Measurements from ENCODE around the gene RDH5.

Gene RDH5, protein sequence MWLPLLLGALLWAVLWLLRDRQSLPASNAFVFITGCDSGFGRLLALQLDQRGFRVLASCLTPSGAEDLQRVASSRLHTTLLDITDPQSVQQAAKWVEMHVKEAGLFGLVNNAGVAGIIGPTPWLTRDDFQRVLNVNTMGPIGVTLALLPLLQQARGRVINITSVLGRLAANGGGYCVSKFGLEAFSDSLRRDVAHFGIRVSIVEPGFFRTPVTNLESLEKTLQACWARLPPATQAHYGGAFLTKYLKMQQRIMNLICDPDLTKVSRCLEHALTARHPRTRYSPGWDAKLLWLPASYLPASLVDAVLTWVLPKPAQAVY

DNA sequence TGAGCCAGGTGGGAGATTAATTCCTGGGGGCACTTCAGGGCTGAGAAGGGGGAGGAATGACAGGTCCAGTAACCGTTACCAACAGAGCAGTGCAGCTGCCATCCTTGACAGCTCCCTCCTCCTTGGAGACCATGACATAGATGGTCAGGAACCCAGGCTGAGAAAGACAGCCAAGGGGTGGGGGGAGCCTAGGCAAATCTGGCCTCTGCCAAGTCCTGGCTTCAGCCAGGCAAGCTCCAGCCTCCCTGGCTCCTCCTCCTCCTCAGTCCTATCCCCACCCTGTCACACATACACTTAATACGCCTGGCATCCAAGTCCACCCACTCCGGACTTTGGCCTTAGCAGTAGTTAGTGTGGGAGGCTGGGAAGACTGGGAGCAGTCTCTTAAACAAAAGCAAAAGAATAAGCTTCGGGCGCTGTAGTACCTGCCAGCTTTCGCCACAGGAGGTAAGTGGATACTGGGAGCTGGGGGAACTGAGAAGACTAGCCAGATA lies at the start of gene RDH5:
Gene RDH5, plus strand, starts transcription at position 323 of the 494 bp plus-strand sequence. CDS start 792 bp downstream, outside the sequence.
- DNase-seq (ENCODE audit: low spot score): peak; percentile 85

DNA sequence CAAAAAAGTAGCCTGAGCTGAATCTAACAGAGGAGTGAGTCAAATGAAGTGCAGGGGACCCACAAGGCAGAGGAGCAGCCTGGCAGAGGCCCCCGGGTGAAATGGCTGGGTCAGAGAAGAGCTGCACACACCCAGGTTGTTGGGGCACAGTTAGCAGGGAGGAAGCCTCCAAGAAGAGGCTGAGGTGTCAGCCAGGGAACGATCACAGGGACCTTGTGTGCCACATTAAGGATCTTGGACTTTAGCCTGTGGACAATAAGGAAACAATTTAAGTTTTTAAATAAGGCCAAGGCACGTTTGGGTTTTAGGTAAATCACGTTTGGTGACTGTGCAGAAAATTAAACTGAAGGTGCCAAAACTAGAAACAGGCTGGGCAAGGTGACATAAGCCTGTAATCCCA lies 48.4 kb upstream of the RDH5 start:
- no peak for DNase-seq (ENCODE audit: low spot score)

- no peak for DNase-seq (ENCODE audit: low spot score)
Observed at GRCh38 chr12:55673638-55674037, 46.6 kb upstream of the RDH5 start.

- no peak for DNase-seq (ENCODE audit: low spot score)
Observed at GRCh38 chr12:55675666-55676065, 44.5 kb upstream of the RDH5 start.

DNA sequence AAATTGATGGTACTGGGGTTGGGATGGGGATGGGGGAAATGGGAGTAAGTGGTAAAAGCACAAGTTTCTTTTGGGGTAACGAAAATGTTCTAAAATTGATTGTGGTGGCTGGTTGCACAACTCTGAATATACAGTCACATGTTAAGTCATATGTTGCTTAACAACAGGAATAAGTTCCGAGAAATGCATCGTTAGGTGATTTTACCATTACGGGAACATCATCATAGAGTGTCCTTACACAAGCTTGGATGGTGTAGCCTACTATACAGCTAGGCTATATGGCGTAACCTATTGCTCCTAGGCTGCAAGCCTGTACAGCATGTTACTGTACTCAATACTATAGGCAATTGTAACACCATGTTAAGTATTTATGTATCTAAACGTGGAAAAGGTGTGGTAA lies 43.5 kb upstream of the RDH5 start:
- DNase-seq (ENCODE audit: low spot score): no peak

DNA sequence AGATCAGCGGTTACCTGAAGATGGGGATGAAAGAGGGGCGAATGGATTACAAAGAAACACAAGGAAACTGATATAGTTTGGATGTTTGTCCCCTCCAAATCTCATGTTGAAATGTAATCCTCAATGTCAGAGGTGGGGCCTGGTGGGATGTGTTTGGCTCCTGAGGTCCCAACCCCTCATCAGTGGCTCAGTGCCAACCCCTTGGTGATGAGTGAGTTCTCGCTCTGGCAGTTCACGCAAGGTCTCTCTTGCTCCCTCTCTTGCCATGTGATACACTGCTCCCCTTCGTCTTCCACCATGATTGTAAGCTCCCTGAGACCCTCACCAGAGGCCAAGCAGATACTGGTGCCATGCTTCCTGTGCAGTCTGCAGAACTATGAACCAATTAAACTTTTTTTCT lies 40.5 kb upstream of the RDH5 start:
- no peak for DNase-seq (ENCODE audit: low spot score)

DNA sequence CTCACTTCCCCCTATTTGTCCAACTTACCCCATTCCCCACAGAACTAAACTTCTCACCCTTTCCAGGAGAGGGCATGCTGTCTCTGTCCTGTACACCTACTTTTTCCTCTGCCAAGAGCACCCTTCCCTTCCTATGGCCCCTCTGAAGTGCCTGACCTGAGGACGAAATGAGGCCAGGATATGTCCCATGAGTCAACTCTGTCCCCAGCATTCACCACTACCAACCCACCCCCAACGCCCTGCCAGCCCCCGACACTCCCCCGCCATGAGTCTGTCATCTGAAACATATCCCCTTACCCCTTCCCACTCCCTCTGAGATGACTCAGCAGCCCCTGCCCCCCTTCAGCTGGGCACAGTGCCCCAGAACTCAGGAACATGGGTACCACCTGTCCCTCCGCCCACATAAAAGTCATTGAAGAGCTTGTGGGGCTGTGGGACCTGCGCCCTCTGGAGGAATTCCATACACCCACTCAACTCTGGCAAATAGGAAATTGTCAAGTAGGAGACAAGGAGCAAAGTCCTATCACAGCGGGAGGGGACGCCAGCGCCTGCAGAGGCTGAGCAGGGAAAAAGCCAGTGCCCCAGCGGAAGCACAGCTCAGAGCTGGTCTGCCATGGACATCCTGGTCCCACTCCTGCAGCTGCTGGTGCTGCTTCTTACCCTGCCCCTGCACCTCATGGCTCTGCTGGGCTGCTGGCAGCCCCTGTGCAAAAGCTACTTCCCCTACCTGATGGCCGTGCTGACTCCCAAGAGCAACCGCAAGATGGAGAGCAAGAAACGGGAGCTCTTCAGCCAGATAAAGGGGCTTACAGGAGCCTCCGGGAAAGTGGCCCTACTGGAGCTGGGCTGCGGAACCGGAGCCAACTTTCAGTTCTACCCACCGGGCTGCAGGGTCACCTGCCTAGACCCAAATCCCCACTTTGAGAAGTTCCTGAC lies 38.8 kb upstream of the RDH5 start:
- peak; percentile 77 for DNase-seq (ENCODE audit: low spot score)

GRCh38 chr12:55682087-55682796 lies 38.0 kb upstream of the RDH5 start:
- no peak for DNase-seq (ENCODE audit: low spot score)

GRCh38 chr12:55683676-55684075 lies 36.5 kb upstream of the RDH5 start:
- no peak for DNase-seq (ENCODE audit: low spot score)

DNA sequence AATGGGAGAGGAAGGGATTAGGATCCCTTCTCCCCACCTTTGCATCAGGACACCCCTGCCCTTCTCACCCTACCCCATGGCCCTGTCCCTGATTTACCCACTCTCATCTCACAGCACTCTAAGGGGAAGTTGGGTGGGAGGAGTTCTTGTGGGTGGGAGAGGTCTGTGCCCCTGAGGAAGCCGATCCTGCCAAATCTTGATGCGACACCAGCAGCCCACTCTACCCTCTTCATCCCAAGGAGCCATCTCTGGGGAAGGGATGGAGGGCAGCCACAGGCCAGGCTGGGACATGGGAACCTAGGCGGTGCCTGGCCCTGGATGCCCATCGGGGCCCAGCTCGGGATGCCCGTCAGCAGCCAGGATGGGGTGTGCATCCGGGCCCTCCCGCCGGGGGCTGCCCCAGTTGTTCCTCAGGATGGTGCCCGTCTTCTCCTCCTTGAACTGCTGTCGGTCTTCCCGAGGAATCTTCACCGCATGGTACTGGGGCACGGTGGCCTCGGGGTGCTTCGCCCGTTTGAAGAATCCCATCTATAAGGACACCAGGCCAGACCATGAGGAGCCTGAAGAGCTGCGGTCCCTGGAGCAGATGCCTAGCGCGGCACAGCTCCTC lies 35.3 kb upstream of the RDH5 start:
- no peak for DNase-seq (ENCODE audit: low spot score)

DNA sequence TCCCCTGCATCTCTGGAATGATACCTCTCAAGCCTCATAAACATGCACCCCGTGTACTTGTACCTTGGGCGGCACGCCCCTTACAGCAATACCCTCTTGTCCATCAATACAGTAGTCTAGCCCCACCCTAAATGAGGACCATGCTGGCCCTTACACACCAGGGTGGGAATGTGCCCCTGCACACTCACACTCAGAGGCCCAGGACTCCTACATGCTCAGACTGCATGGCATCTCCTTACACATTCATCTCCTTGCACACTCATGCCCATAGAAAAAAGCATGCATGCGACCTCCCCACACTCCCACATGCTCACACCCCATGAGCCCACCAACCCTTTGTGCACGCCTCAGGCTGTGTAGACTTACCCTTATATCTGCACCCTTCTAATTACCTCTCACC lies 34.5 kb upstream of the RDH5 start:
- no peak for DNase-seq (ENCODE audit: low spot score)

DNA sequence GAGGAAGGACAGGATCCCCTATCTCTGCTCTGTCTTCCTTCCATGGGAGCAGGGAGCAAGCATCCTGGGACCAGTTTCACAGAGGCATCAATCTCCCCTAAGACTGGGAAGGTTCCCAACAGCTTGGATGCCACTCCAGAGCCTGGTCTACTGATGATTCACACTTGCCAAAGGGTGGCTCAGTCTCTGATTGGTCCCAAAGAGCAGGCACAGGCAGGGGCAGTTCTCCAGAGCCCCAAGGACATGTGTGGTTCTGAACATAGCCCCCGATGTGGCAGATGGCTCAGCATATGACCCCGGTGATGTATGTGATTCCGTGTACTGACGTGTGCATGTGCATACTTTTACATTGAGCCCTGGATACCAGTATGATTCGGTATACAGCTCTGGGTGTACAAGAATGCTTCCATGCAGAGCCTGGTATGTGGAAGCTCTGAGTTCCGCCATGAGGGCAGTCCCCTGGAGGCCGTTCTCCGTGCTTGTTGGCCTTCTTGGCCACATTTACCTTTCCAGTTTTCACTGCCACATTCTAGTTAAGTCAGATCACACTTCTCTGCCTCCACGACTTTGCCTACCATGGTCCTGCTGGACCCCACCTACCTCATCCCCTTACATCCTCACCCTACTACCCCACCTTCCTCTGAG lies 33.7 kb upstream of the RDH5 start:
- no peak for DNase-seq (ENCODE audit: low spot score)

DNA sequence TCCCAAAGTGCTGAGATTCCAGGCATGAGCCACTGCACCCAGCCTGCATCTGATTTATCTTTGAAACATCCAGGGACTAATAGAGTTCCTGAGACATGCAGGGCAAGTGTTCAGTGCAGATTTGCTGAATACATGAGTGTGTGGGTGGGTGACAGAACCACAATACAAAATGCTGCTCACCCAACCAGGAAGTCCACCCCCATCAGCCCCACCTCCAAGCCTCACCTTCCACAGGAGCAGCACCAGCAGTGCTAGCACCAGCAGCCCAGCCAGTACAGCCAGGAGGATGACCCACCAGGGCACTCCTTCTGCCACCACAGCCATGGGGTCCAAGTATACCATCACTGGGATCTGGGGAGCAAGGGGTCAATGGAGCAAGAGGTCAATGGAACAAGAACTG lies 32.4 kb upstream of the RDH5 start:
- DNase-seq (ENCODE audit: low spot score): no peak

- DNase-seq (ENCODE audit: low spot score): no peak
Observed at GRCh38 chr12:55688716-55689655, 31.2 kb upstream of the RDH5 start.

DNA sequence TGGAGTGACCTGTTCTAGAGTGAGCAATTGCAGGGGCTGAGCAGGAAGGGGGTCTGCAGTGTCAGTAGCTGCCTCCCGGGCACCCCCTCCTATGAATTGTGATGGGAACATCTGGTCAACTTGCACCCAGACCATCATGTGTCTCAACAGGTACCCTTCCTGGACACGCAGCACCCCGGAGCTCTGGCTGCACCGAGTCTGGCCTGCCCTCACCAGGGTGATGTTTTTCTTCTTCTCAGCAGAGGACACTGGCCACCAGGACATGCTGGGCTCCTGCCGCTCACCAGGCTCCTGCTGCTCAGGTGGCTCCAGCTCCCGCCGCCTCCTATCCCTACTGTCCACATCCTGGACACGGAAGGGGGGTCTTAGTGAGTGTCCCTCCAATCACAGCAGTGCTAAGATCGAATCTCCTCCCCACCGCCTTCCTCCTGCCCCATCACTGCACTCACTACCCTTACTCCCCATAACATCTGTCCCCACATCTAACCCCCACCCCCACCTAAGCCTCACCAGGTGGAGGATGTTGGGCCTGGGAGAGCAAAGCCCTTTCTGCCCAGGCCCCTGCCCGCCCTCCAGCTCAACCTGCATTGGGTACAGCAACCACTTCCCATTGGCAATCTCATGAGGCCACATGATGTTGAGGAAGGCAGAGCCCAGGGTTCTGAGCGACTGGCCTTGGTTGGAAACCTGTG lies 27.4 kb upstream of the RDH5 start:
- no peak for DNase-seq (ENCODE audit: low spot score)

DNA sequence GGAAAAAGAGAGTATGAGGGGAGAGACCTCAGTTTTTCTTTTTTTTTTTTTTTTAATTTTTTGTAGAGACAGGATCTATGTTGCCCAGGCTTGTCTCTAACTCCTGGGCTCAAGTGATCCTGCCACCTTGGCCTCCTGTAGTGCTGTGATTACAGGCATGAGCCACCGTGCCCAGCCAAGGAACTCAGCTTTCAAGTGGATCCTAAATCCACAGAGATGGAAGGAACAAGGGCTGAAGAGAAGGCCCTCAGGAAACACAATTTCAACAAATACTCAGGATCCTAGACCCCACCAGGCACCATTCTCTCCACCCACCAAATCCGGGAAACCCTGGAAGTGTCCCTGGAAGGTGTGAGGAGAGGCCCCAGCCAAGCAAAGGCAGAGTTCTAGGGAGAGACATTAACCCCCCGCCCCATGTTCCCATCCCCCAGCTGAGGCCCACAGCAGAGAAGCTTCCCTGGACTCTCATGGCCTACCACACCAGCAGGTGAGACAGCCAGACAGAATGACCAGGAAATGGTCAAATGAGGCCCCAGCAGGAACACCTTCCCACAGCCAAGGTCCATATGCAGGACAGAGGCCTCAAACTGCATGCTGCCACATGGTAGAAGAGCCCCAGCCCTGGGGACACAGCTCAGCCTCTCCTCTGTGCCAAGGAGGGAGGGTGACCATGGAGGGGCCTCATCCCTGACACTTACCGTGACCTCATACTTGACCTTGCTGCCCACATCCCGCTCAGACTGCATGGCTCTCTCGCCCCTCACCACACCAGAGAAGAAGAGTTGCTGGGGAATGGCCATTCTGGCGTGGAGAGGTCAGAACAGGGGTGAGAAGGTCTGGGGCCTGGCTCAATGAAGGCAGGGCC lies 26.6 kb upstream of the RDH5 start:
- no peak for DNase-seq (ENCODE audit: low spot score)

DNA sequence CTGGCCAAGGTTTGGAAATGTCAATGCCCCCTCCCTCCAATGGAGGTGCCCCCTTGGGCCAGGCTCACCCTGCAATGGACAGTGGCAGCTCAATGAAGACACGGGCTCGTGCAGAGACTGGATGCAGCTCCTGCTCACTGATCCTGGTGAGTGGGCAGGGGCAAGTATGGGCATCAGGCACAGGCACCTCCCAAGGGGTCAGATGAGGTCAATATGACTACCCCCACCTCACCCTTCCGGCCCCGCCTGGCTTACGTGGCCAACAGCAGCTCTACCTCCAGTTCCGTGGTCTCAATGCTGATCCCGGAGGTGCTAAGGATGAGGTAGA lies 26.0 kb upstream of the RDH5 start:
- DNase-seq (ENCODE audit: low spot score): no peak

- no peak for DNase-seq (ENCODE audit: low spot score)
Observed at GRCh38 chr12:55694651-55695050, 25.5 kb upstream of the RDH5 start.

GRCh38 chr12:55695349-55695748 lies 24.8 kb upstream of the RDH5 start:
- DNase-seq (ENCODE audit: low spot score): no peak
